OCI-M2 (cell line): ENCODE measurements around the gene ZFR2.

Source experiments
- DNase-seq: peaks from one replicate; lab custom pipeline; 2025; ENCODE audit not compliant: unreplicated experiment; lab: John Stamatoyannopoulos, UW

ZFR2 gene

GRCh38 chr19:3837922-3838321 is 30.9 kb downstream of the ZFR2 start:
- no peak for DNase-seq

GRCh38 chr19:3837332-3837731 is 31.5 kb downstream of the ZFR2 start:
- DNase-seq: no peak

GRCh38 chr19:3836887-3837286 is 32.0 kb downstream of the ZFR2 start:
- DNase-seq: no peak

- no peak for DNase-seq
Measured at GRCh38 chr19:3835055-3835435, 33.8 kb downstream of the ZFR2 start.

GRCh38 chr19:3834349-3835054 is 34.3 kb downstream of the ZFR2 start:
- DNase-seq: no peak

- DNase-seq: no peak
Measured at GRCh38 chr19:3833578-3834348, 35.1 kb downstream of the ZFR2 start.

GRCh38 chr19:3832001-3832400 is 36.8 kb downstream of the ZFR2 start:
- DNase-seq: no peak

GRCh38 chr19:3831601-3832000 is 37.2 kb downstream of the ZFR2 start:
- no peak for DNase-seq

- no peak for DNase-seq
Measured at GRCh38 chr19:3830621-3831589, 37.9 kb downstream of the ZFR2 start.

- DNase-seq: no peak
Measured at GRCh38 chr19:3827306-3827705, 41.5 kb downstream of the ZFR2 start.

GRCh38 chr19:3826163-3826562 is 42.7 kb downstream of the ZFR2 start:
- no peak for DNase-seq

GRCh38 chr19:3825286-3825956 is 43.4 kb downstream of the ZFR2 start:
- DNase-seq: no peak

- no peak for DNase-seq
Measured at GRCh38 chr19:3823350-3823713, 45.5 kb downstream of the ZFR2 start.

- DNase-seq: no peak
Measured at GRCh38 chr19:3822683-3823349, 46.0 kb downstream of the ZFR2 start.

GRCh38 chr19:3821857-3822364 is 46.9 kb downstream of the ZFR2 start:
- DNase-seq: no peak

GRCh38 chr19:3821156-3821555 is 47.7 kb downstream of the ZFR2 start:
- no peak for DNase-seq

GRCh38 chr19:3819989-3820388 is 48.8 kb downstream of the ZFR2 start:
- DNase-seq: no peak

- DNase-seq: no peak
Measured at GRCh38 chr19:3818918-3819317, 49.9 kb downstream of the ZFR2 start.

GRCh38 chr19:3818466-3818865 is 50.4 kb downstream of the ZFR2 start:
- no peak for DNase-seq

GRCh38 chr19:3817761-3818160 is 51.1 kb downstream of the ZFR2 start:
- no peak for DNase-seq
